Natural killer cell (primary cell): Measurements from ENCODE around the gene ZNF445. TPM values are rescaled to one million over a fixed set of nuclear protein-coding genes. Genes with fewer than 3 reads are reported as not detected.
A peak's percentile ranks its signal among the peaks of the same experiment; 100 is the strongest.

Source experiments
- ATAC-seq, 3 donors: fragments of 150-1000 bp in 2 of 3; fragments of 200-7000 bp in 1 of 3; cut with Tn5 transposase; 1 replicate in 1 of 3; 2 replicates in 2 of 3; pipeline ENCODE4 v1.10.0; 2021; ENCODE audit warnings: mild to moderate bottlenecking in 2 of 3, moderate library complexity in 2 of 3
- DNase-seq, 2 donors: peaks; one replicate each; pipeline versions ENCODE4 v3.0.0 to v3.0.0-alpha.2; 2013 to 2021; ENCODE audit warnings: mixed read lengths in 1 of 2
- H3K27ac ChIP-seq: one replicate; pipeline ENCODE4 v1.5.1; 2013; ENCODE audit warnings: mild to moderate bottlenecking, low read length
- H3K27me3 ChIP-seq: one replicate; pipeline ENCODE4 v1.6.1; 2013; ENCODE audit warnings: low read length; ENCODE audit not compliant: control insufficient read depth, insufficient read depth
- H3K36me3 ChIP-seq: one replicate; pipeline ENCODE4 v1.6.1; 2013; ENCODE audit warnings: low read length; ENCODE audit not compliant: control insufficient read depth, insufficient read depth
- H3K4me1 ChIP-seq: one replicate; pipeline ENCODE4 v1.6.1; 2013; ENCODE audit warnings: low read length; ENCODE audit not compliant: control insufficient read depth, insufficient read depth
- H3K4me3 ChIP-seq: one replicate; pipeline ENCODE4 v1.5.1; 2013; ENCODE audit warnings: low read length
- H3K9me3 ChIP-seq: one replicate; pipeline ENCODE4 v1.6.1; 2013; ENCODE audit warnings: low read length; ENCODE audit not compliant: control insufficient read depth, insufficient read depth
- H3K27ac Mint-ChIP-seq, 2 donors: one replicate each; pipeline ENCODE4 v1.8.0; 2022; ENCODE audit warnings: mild to moderate bottlenecking in 2 of 2, mixed read lengths in 2 of 2, moderate library complexity in 1 of 2
- H3K27me3 Mint-ChIP-seq, 2 donors: one replicate each; pipeline ENCODE4 v1.8.0; 2022; ENCODE audit warnings: low read depth in 2 of 2, mixed read lengths in 2 of 2
- H3K36me3 Mint-ChIP-seq: one replicate; pipeline ENCODE4 v1.8.0; 2022; ENCODE audit warnings: mixed read lengths
- H3K4me1 Mint-ChIP-seq, 2 donors: one replicate each; pipeline ENCODE4 v1.8.0; 2022; ENCODE audit warnings: mixed read lengths in 2 of 2
- H3K4me3 Mint-ChIP-seq: one replicate; pipeline ENCODE4 v1.8.0; 2022; ENCODE audit warnings: mild to moderate bottlenecking, moderate library complexity, mixed read lengths
- H3K9me3 Mint-ChIP-seq, 2 donors: one replicate each; pipeline ENCODE4 v1.8.0; 2022; ENCODE audit warnings: mixed read lengths in 2 of 2
- CTCF ChIP-seq: fragments of 200-600 bp; IDR thresholded peaks from one replicate; pipeline ENCODE4 v1.8.0; 2022; ENCODE audit warnings: antibody characterized with exemption
- WGBS: methylation state at CpG from one replicate; pipeline ENCODE4 v1.1.7; 2013; ENCODE audit warnings: missing lambda C conversion rate; ENCODE audit not compliant: insufficient coverage; 5-methylcytosine and 5-hydroxymethylcytosine counted together
- intact Hi-C: fragments of 100-400 bp; cut with micrococcal nuclease; formaldehyde crosslinking; loops from one replicate; pipeline ENCODE4 v1.14.2; 2022
- total RNA-seq, 4 donors: library from RNA; stranded (reverse); fragments of 120-200 nt in 1 of 4; gene quantifications; one replicate each; pipeline versions ENCODE4 v1.2.3 to v1.2.4, GENCODE V29; 2013 to 2022

The ZNF445 gene
- total RNA-seq, 3 donors from 2014 or later (not counting 1 experiment from before 2014, with no cell fraction given), result 15.5 to 24.4 (median 17.4) TPM

- Mint-ChIP-seq H3K27me3 (no peaks in the 10 kb centered on the region), H3K9me3 (no peaks in the 10 kb centered on the region), H3K36me3 (no peaks in the 10 kb centered on the region), H3K4me1 (peaks cover 31 to 35% of the 10 kb centered on the region in 2 donors), H3K4me3 (peak overlapping the region; percentile 93), H3K27ac (peak overlapping the region; percentile 87 to 94)
- TF ChIP-seq CTCF, result no peak
- 45% methylated on average over 3 of the region's 4 CpGs for WGBS
- Histone ChIP-seq H3K27ac (peak overlapping the region; percentile 92), H3K4me3 (peak overlapping the region; percentile 94), H3K9me3 (no peaks in the 10 kb centered on the region), H3K36me3 (no peaks in the 10 kb centered on the region), H3K4me1 (peaks cover 19% of the 10 kb centered on the region), H3K27me3 (no peaks in the 10 kb centered on the region)
- no peak for ATAC-seq
- no peak for DNase-seq
- intact Hi-C loops, result loop anchor here (5.0 kb wide), 2 partner anchors 189 to 351 kb away; partner anchors contain the start of gene TMEM42
Observed at GRCh38 chr3:44511238-44511566, 33.7 kb upstream of the ZNF445 start.

- Mint-ChIP-seq H3K9me3 (no peaks in the 10 kb centered on the region), H3K36me3 (no peaks in the 10 kb centered on the region), H3K4me1 (peaks cover 35 to 38% of the 10 kb centered on the region in 2 donors), H3K27ac (peak overlapping the region; percentile 87 to 94), H3K4me3 (peak overlapping the region; percentile 93), H3K27me3 (no peaks in the 10 kb centered on the region)
- 0% methylated on average over 6 of the region's 6 CpGs for WGBS
- ATAC-seq, result peak in 2 of 3 donors; percentile 7 to 10
- no peaks in the 10 kb centered on the region for H3K27me3 ChIP-seq
- peak in 1 of 2 donors; percentile 56 for DNase-seq
- peak overlapping the region; percentile 94 for H3K4me3 ChIP-seq
- intact Hi-C loops, result loop anchor here (1.0 to 5.0 kb wide), 4 partner anchors 33 to 352 kb away; partner anchors contain the start of genes TCAIM, TMEM42 and ZNF445
- peaks cover 19% of the 10 kb centered on the region for H3K4me1 ChIP-seq
- no peaks in the 10 kb centered on the region for H3K36me3 ChIP-seq
- peak overlapping the region; percentile 75 for H3K27ac ChIP-seq
- TF ChIP-seq CTCF, result no peak
- no peaks in the 10 kb centered on the region for H3K9me3 ChIP-seq
Observed at GRCh38 chr3:44510000-44510368, 32.5 kb upstream of the ZNF445 start.

GRCh38 chr3:44509393-44509921, 32.0 kb upstream of the ZNF445 start:
- Histone ChIP-seq H3K36me3 (no peaks in the 10 kb centered on the region), H3K4me3 (peak overlapping the region; percentile 94), H3K27ac (peak overlapping the region; percentile 75), H3K9me3 (no peaks in the 10 kb centered on the region), H3K4me1 (peaks cover 19% of the 10 kb centered on the region), H3K27me3 (no peaks in the 10 kb centered on the region)
- no peaks in the 10 kb centered on the region for H3K9me3 Mint-ChIP-seq
- intact Hi-C loops, result no loop called here
- no peaks in the 10 kb centered on the region for H3K27me3 Mint-ChIP-seq
- H3K36me3 Mint-ChIP-seq, result no peaks in the 10 kb centered on the region
- peaks cover 35 to 38% of the 10 kb centered on the region in 2 donors for H3K4me1 Mint-ChIP-seq
- DNase-seq (peak in 1 of 2 donors; percentile 23), ATAC-seq (no peak)
- TF ChIP-seq CTCF, result no peak
- peak overlapping the region; percentile 87 to 94 for H3K27ac Mint-ChIP-seq
- 46% methylated on average over 2 of the region's 2 CpGs for WGBS
- H3K4me3 Mint-ChIP-seq, result peak overlapping the region; percentile 93

- peaks cover 4% of the 10 kb centered on the region for H3K9me3 ChIP-seq
- H3K36me3 ChIP-seq, result no peaks in the 10 kb centered on the region
- H3K4me1 ChIP-seq, result peaks cover 19% of the 10 kb centered on the region
- H3K27ac ChIP-seq, result no peak overlapping the region
- Mint-ChIP-seq H3K9me3 (no peaks in the 10 kb centered on the region), H3K4me3 (no peak overlapping the region), H3K4me1 (peaks cover 35 to 38% of the 10 kb centered on the region in 2 donors), H3K36me3 (no peaks in the 10 kb centered on the region), H3K27me3 (no peaks in the 10 kb centered on the region), H3K27ac (peak overlapping the region in 1 of 2 donors; percentile 43)
- WGBS, result 92% methylated on average over 5 of the region's 5 CpGs
- ATAC-seq, result no peak
- no peaks in the 10 kb centered on the region for H3K27me3 ChIP-seq
- DNase-seq, result no peak
- no peak for TF ChIP-seq CTCF
- H3K4me3 ChIP-seq, result no peak overlapping the region
- intact Hi-C loops, result no loop called here
Observed at GRCh38 chr3:44506961-44507360, 29.5 kb upstream of the ZNF445 start.
